GM13976 (cell line): ENCODE data around the gene LEAP2.

Source experiments
- DNase-seq: peaks from one replicate; pipeline ENCODE4 v3.0.0; 2012; ENCODE audit warnings: low spot score
- in situ Hi-C: fragments of 300-500 bp; cut with MboI; formaldehyde crosslinking; loops from one replicate; pipeline ENCODE4 v1.12.0; 2022; ENCODE audit warnings: low sequenced_read_pairs, mixed read lengths, inconsistent platforms; ENCODE audit not compliant: unreplicated experiment
- TF ChIP-seq, protein P1 (sequence below): IDR thresholded peaks from 2 replicates; pipeline ENCODE4 v1.5.1; 2012; ENCODE audit warnings: borderline replicate concordance, mild to moderate bottlenecking; ENCODE audit not compliant: insufficient read depth; ENCODE audit errors: extremely low read depth, missing control alignments, control extremely low read depth

The LEAP2 gene

GRCh38 chr5:132840313-132840712, 33.2 kb upstream of the LEAP2 start:
- TF ChIP-seq, protein P1, sequence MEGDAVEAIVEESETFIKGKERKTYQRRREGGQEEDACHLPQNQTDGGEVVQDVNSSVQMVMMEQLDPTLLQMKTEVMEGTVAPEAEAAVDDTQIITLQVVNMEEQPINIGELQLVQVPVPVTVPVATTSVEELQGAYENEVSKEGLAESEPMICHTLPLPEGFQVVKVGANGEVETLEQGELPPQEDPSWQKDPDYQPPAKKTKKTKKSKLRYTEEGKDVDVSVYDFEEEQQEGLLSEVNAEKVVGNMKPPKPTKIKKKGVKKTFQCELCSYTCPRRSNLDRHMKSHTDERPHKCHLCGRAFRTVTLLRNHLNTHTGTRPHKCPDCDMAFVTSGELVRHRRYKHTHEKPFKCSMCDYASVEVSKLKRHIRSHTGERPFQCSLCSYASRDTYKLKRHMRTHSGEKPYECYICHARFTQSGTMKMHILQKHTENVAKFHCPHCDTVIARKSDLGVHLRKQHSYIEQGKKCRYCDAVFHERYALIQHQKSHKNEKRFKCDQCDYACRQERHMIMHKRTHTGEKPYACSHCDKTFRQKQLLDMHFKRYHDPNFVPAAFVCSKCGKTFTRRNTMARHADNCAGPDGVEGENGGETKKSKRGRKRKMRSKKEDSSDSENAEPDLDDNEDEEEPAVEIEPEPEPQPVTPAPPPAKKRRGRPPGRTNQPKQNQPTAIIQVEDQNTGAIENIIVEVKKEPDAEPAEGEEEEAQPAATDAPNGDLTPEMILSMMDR: no peak
- DNase-seq: no peak
- in situ Hi-C loops: no loop called here

DNA sequence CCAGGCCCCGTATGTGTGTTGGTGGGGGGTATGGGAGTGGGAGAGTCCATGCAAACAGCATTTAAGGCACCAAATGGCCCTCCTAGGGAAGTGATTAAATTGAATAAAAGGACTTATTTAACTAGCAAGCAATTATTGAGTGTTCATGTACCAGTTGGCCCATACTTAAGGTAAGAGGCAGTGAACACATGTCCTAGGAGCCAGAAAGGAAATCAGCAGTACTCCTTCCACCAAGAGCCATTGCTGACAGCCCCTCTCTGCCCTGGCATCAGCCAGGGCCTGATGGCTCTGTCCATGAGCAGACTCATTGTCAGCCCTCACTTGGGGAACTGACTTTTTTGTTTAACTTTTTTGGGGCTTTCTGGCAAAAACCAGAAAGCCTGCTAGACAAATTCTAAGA, 32.6 kb upstream of the LEAP2 start:
- TF ChIP-seq, protein P1: no peak
- no peak for DNase-seq
- in situ Hi-C loops: no loop called here

DNA sequence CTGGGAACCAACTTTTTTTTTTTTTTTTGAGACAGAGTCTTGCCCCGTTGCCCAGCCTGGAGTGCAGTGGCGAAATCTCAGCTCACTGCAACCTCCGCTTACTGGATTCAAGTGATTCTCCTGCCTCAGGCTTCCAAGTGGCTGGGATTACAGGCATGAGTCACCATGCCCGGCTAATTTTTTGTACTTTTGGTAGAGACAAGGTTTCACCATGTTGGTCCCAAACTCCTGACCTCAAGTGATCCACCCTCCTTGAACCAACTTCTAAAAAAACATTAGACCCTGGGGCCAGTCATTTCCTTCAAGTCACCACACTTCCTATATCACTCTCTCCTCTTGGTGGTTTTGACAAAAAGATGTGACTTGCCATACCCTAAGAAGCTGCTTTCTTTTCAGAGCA, 32.2 kb upstream of the LEAP2 start:
- TF ChIP-seq, protein P1: no peak
- in situ Hi-C loops: no loop called here
- DNase-seq: no peak

DNA sequence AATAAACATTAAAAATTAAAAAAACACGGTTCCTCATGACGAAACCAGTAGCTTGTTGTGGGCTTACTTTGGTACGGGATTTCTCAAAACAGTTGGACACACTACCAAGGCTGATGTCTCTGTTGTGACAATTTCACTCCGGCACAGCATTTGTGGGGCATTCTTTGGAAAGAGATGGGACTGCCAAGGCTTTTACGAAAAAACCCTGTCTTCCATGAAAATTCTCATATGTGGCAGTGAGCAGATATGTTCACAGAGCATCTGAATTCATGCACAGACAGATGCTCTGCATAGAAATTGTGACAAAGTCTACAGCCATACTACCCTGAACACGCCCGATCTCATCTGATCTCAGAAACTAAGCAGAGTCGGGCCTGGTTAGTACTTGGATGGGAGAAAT, 25.2 kb upstream of the LEAP2 start:
- TF ChIP-seq, protein P1: no peak
- in situ Hi-C loops: no loop called here

DNA sequence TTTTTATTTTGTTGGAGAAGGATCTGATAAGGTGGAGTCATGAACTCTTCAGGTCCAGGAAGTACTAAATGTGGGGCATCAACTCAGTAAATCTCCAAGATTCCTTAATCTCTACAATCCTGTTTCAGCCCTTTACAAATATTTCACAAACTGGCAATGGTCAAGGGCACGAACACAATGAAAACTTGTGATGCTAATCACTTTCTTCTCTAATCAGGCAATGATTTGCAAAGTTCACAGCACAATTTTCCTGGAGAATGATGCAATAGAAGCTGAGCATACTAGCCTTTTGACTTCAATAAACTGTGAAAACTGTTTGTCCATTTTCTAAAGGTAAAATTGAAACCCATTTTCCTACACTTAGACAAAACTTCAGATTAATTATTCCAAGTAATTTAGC, 24.1 kb upstream of the LEAP2 start:
- in situ Hi-C loops: no loop called here
- TF ChIP-seq, protein P1: no peak
- no peak for DNase-seq

More for the DNA sequence above, 25.2 kb upstream of the LEAP2 start:
- no peak for DNase-seq

GRCh38 chr5:132850066-132850465, 23.4 kb upstream of the LEAP2 start:
- TF ChIP-seq, protein P1: no peak
- in situ Hi-C loops: no loop called here
- DNase-seq: no peak

- in situ Hi-C loops: no loop called here
- DNase-seq: no peak
- TF ChIP-seq, protein P1: no peak
Measured at GRCh38 chr5:132853323-132853722, 20.1 kb upstream of the LEAP2 start.
